OCI-M2 (cell line): ENCODE data around the gene SLC36A2.
"Not testable (repeated sequence)": the region's sequence is repeated elsewhere in the genome, so short reads cannot be mapped to it uniquely, and the experiment has no call there.

Source experiments
- DNase-seq: peaks from one replicate; lab custom pipeline; 2025; ENCODE audit not compliant: unreplicated experiment; lab: John Stamatoyannopoulos, UW

The SLC36A2 gene

GRCh38 chr5:151347369-151347768 is at the start of gene SLC36A2:
SLC36A2 (minus strand) TSS chr5:151347559; CDS start chr5:151347460, 99 bp downstream.
- no peak for DNase-seq

- DNase-seq = no peak
Measured at GRCh38 chr5:151388960-151389359, 41.6 kb upstream of the SLC36A2 start.

- DNase-seq = no peak
Measured at GRCh38 chr5:151384106-151384505, 36.7 kb upstream of the SLC36A2 start.

- no peak for DNase-seq
Measured at GRCh38 chr5:151383011-151383410, 35.7 kb upstream of the SLC36A2 start.

GRCh38 chr5:151382576-151382975 is 35.2 kb upstream of the SLC36A2 start:
- no peak for DNase-seq

GRCh38 chr5:151381899-151382298 is 34.5 kb upstream of the SLC36A2 start:
- no peak for DNase-seq

- no peak for DNase-seq
Measured at GRCh38 chr5:151378616-151379015, 31.3 kb upstream of the SLC36A2 start.

GRCh38 chr5:151374539-151374938 is 27.2 kb upstream of the SLC36A2 start:
- no peak for DNase-seq

GRCh38 chr5:151367038-151367437 is 19.7 kb upstream of the SLC36A2 start:
- not testable (repeated sequence) for DNase-seq

GRCh38 chr5:151363673-151364072 is 16.3 kb upstream of the SLC36A2 start:
- no peak for DNase-seq

GRCh38 chr5:151362970-151363369 is 15.6 kb upstream of the SLC36A2 start:
- no peak for DNase-seq

GRCh38 chr5:151359391-151359790 is 12.0 kb upstream of the SLC36A2 start:
- no peak for DNase-seq

- no peak for DNase-seq
Measured at GRCh38 chr5:151357792-151358191, 10.4 kb upstream of the SLC36A2 start.

GRCh38 chr5:151357097-151357496 is 9.7 kb upstream of the SLC36A2 start:
- no peak for DNase-seq

- DNase-seq = no peak
Measured at GRCh38 chr5:151351671-151352070, 4.3 kb upstream of the SLC36A2 start.

GRCh38 chr5:151348789-151349188 is 1.4 kb upstream of the SLC36A2 start:
- DNase-seq = no peak

GRCh38 chr5:151345808-151346478 is 1.4 kb downstream of the SLC36A2 start:
- DNase-seq = no peak

GRCh38 chr5:151345187-151345807 is 2.1 kb downstream of the SLC36A2 start:
- DNase-seq = no peak

- DNase-seq = no peak
Measured at GRCh38 chr5:151344088-151344487, 3.3 kb downstream of the SLC36A2 start.

GRCh38 chr5:151340004-151340403 is 7.4 kb downstream of the SLC36A2 start:
- DNase-seq = no peak

GRCh38 chr5:151338734-151339133 is 8.6 kb downstream of the SLC36A2 start:
- DNase-seq = no peak

- DNase-seq = no peak
Measured at GRCh38 chr5:151332857-151333256, 14.5 kb downstream of the SLC36A2 start.

GRCh38 chr5:151328734-151329133 is 18.6 kb downstream of the SLC36A2 start:
- no peak for DNase-seq
